HG03025 (cell line): ENCODE results near the gene TRMT44.
"Not testable (repeated sequence)": the region's sequence is repeated elsewhere in the genome, so short reads cannot be mapped to it uniquely, and the experiment has no call there.

Experiments
- ATAC-seq: cut with Tn5 transposase; IDR thresholded peaks from one replicate; pipeline ENCODE4 v1.9.1; 2021; ENCODE audit warnings: mild to moderate bottlenecking, moderate library complexity; ENCODE audit not compliant: unreplicated experiment, low FRiP score

Gene TRMT44

DNA sequence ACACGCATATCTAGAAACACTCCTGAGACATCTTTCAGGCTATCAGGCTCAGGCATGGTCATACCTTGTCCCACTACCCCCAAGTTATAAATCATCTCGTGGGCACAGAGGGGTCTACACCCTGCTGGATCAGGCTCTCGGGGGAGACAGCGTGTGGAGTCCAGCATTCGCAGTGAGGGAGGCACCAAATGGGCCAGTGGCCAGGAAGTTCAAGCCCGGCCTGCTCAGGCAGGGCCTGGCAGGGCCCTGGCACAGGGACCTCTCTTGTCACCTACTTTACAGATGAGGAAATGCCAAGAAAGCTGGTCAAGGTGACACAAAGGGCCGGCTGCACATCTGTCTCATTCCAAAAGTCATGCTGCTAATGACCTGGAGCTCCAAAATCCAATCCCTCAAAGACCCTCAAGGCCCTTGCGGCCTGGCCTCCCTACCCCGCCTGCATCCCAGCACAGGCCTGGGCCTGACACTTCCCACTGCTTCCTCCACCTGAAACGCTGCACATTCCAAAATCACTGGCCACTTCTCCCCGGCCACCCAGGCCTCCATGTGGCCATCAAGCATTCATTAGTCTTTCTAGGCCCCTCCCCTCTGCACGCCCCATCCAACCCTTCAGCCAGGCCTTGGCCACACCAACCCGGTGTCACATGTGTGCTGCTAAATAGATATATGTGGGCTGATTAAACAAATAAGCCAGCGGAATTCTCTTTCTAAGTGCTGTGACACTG lies 35.6 kb upstream of the TRMT44 start:
- ATAC-seq = no peak

DNA sequence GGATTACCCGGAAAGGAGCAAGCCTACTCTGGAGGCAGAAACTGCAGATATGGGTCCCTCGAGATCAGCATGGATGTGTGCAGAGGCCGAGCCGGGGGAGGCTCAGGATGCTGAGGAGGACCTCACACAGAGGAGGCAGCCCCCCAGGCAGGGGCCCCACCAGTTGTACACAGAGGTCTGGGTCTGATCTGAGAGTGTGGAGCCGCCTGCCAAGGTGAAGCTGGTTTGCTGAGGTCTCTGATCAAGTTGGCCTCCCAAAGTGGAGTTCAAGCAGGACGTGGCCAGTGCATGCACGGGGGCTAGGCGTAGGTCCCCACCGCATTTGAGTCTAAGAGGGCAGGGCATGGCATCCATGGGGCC lies 35.1 kb upstream of the TRMT44 start:
- ATAC-seq = no peak

DNA sequence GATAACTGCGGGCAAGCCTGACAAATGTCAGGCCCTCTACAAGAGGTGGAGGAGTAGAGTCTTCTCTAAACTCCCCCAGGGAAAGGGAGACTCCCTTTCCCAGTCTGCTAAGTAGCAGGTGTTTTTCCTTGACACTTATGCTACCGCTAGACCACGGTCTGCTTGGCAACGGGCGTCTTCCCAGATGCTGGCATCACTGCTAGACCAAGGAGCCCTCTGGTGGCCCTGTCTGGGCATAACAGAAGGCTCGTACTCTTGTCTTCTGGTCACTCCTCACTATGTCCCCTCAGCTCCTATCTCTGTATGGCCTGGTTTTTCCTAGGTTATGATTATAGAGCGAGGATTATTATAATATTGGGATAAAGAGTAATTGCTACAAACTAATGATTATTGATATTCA lies 33.7 kb upstream of the TRMT44 start:
- ATAC-seq = not testable (repeated sequence)

DNA sequence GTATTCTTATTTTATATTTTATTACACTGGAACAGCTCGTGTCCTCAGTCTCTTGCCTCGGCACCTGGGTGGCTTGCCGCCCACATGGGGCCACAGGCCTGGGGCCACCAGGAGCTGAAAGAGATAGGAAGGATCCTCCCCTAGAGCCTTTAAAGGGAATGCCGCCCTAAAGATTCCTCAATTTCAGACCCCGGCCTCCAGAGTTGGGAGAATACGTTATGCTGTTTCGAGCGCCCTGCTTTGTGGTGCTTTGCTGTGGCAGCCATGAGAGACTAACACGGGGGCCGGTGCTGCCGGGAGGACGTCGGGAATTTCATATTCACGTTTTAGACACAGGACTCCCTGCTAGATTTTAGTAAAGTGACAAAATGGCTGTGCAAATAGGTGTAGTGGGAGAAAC lies 33.3 kb upstream of the TRMT44 start:
- ATAC-seq = no peak

DNA sequence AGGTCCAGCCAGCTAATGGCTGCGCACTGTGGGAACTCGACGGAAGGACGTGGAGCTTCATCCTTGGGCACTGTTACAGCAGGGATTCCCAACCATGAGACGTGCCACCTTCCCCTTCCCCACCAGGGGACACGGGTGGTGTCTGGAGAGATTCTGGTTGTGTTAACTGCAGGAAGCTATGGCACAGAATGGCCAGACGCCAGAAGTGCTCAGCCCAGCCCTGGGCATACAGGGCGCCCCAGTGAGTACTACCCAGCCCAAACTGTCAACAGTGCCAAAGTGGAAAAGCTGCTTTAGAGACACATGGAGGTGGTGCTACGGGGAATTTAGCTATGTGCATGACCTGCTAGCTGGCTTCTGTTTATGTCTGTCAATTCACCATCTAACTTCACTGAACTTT lies 32.8 kb upstream of the TRMT44 start:
- no peak for ATAC-seq

DNA sequence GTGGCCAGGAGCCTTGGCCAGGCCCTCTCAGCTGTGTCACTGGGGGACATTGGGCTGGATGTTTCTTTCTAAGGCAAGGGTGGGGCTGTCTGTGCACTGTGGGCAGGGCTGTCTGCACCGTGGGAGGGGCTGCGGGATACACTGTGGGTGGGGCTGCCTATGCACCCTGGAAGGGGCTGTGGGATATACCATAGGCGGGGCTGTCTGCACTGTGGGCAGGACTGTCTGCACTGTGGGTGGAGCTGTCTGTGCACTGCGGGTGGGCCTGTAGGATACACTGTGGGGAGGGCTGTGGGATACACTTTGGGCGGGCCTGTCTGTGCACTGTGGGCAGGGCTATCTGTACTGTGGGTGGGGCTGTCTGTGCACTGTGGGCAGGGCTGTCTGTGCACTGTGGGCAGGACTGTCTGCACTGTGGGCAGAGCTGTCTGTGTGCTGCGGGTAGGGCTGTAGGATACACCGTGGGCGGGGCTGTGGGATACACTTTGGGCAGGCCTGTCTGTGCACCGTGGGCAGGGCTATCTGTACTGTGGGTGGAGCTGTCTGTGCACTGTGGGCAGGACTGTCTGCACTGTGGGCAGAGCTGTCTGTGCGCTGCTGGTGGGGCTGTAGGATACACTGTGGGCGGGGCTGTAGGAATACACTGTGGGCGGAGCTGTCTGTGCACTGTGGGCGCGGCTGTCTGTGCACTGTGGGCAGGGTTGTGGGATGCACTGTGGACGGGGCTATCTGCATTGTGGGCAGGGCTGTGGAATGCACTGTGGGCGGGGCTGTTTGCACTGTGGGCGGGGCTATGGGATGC lies 31.1 kb upstream of the TRMT44 start:
- no peak for ATAC-seq

DNA sequence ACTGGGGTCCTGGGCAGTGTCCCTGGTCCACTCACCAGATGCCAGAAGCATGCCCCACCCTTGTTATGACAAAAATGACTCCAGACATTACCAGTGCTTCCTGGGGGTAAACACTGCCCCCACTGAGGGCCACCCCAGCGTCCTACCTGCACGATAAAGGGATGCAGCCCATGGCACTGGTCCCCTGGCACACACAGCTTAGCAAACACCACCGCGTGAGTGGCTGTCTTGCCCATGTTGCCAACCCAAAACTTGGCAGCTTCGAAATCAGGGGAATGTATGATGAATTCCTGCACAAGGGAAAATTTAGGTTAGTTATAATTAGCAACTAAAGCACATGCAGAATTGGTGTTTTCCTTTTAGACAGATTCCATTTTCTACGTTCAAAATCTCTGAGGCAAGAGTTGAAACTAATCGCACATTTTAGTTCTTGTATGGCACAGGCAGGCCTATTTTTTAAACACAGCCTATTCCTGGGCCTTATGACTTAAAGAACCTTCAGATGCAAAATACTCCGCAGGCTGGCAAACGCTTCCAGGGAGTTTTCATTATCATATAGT lies 30.4 kb upstream of the TRMT44 start:
- ATAC-seq = no peak

DNA sequence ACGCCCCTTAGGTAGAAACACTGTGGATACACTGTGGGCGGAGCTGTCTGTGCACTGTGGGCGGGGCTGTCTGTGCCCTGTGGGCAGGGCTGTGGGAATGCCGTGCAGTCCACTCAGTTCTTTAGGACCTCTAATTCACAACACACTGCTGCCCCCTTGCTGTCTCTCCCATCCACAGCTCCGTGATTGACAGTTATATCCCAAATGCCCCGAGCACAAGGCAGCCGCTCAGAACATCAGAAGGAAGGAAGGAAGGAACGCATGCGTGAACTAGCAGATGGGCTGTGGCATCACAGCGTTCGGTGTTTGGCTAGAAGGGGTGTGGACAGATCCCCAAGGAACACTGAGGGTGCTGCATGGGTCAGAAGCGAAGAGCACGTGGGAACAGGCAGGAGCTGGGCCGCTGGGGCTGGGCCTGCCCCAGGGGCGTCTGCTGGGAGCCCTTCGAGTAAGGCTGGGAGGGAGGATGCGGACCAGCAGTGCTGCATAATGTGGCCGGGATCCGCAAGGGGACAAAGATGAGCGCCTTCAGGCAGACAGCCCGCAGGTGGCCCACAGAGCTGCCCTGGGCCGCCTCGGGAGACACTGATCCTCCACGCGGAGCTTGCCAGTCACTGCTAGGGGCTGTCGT lies 29.8 kb upstream of the TRMT44 start:
- no peak for ATAC-seq

DNA sequence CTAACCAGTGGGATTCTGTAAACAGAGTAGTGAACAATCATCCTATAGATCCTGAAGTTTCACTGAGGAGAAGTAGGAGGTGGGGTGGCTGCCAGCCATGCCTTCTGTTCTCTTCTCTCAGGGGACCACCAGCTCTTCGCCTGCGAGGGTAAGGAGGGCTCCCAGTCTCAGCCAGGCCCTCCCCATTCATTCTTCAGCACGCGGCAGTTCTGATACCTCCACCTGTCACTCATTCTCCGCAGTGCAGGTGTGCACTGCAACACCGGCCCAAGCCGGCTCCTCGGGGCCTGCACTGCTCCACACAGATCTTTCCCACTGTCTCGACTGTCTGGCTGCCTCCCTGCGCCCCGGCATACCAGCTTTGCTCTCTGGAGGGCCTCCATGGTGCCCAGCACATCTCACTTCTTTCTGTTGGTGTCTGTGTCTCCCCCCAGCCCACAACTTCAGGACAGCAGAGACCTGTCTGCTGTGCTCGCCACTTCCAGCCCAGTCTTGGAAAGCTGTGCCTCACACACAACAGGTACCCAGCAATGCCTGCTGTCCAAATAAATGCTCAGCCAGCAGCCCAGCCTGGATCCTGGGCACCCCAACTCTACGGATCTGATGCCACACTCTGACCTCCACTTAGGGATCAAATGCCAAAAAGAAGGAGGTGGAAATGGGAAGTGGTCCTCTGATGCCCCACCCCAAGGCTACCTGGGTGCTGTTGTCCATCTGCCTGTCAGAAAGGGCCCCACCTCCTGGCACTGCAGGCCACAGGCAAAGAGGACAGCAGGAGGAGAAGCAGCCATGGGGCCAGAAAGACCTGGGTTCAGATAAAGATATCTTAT lies 29.0 kb upstream of the TRMT44 start:
- ATAC-seq = no peak

DNA sequence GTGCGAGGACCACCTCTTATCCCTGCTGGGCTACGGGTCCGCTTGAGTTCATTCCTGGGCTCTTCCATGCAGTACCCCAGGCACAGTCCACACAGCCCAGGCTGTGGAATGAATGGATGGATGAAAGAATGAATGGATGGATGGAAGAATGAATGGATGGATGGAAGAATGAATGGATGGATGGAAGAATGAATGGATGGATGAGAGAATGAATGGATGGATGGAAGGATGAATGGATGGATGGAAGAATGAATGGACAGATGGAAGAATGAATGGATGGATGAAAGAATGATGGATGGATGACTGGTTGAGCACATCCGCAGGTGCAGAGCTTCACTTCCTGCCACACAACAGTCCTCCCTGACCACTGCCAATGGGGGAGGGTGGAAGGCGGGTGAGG lies 28.3 kb upstream of the TRMT44 start:
- ATAC-seq = no peak

DNA sequence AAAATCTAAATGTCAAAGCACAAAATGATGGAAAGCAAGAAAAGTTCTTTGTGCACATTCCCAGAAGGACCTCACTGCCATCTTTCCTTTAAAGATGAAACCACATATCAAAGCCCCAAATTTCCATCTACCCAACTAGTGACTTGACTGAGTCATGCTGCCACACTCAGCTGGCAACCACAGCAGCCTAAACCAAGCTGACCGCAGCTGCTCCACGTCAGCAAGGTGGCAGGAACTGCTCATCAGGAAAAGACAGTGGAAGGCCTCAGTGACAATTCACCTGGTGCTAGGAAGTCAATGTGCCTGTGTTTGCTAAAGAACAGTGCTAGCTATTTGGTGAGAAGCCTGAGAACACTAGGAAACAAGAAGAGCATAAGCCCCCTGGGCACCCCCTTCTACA lies 26.2 kb upstream of the TRMT44 start:
- no peak for ATAC-seq

DNA sequence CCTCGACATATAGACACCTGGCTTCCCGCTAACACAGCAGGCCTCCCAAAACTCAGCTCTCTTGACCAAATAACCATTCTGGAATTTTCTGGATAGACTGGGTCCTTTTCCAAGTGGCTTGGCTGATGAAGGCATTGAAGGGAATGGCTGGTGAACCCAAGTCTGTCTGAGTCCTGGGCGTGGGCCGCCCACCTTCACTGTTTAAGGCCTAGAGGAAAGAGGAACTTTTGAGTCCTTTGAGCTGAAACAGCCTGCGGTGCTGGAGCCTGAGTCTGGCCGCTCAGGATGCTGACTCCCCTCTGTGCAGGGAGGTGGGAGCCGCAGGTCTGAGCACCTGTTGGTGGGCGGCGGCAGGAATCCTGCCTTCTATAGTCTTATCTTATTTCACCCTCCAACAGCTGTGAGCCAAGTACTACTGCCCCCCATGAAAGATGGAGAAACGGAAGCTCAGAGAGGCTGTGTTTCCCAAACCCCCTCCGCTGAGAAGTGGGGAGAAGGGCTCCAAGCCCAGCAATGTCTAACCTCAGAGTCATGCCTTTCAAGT lies 23.4 kb upstream of the TRMT44 start:
- ATAC-seq = no peak

DNA sequence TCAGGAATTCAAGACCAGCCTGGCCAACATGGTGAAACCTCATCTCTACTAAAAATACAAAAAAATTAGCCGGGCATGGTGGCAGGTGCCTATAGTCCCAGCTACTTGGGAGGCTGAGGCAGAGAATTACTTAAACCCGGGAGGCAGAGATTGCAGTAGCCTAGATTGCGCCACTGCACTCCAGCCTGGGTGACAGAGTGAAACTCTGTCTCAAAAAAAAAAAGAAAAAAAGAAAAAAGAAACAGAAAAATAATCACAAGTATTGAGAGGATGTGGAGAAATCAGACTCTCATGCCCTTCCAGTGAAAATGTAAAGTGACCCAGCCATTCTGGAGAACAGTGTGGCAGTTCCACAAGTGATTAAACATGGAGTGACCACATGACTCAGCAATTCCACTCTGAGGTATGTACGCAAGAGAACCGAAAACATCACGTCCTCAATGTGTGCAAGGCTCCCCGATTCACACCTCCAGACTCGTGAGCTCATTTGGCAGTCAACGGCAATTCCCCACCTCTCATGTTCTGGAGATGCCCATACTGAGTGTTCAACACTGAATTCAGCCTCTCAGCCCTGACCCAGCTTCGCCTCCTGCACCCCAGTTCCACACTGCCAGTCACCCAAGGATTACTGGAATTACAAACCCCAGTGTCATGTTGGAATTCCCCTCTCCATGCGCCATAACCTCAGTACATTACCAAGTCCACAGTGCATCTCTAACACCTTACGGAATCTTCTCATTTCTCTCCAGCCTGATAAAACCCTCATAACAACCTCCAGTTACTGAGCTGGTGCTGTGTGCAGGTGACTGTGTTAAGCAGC lies 21.1 kb upstream of the TRMT44 start:
- ATAC-seq = peak; percentile 79

DNA sequence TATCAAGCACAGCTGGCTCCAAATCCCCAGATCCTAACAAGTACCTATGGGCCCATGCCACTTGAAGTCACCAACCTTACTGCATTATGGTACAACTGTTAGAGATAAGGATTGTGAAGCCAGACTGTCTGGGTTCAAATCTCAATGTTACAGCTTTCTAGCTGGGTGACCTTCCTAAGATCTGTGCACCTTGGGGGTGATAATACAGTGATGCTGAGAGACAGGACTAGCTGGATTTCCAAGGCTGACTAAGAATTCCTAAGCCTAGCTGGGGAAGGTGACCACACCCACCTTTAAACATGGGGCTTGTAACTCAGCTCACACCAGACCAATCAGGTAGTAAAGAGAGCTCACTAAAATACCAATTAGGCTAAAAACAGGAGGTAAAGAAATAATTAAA lies 20.4 kb upstream of the TRMT44 start:
- not testable (repeated sequence) for ATAC-seq

DNA sequence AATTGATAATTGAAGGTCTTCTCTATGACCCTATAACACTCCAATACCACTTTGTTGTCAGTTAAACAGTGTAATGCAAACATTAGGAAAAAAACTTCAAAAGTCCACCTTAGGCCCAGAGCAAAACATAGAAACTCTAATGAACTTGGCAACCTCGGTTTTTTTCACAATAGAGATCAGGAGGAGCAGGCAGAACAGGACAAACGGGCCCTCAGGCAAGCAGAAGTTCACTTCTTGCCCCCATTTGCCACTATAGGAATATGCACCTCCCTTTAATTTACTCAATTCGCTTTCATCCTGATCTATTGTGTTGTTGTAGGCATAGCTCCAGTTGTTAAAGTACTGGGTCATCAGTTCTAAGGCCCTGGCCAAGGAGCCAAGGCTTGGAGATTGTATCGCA lies 18.2 kb upstream of the TRMT44 start:
- ATAC-seq = no peak

DNA sequence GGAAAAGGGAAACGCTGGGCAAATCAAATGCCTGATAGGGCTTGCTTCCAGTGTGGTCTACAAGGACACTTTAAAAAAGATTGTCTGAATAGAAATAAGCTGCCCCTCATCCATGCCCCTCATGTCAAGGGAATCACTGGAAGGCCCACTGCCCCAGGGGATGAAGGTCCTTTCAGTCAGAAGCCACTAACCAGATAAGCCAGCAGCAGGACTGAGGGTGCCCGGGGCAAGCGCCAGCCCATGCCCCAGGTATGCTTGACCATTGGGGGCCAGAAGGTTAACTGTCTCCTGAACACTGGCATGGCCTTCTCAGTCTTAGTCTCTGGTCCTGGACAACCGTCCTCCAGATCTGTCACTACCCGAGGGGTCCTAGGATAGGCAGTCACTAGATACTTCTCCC lies 17.8 kb upstream of the TRMT44 start:
- no peak for ATAC-seq

DNA sequence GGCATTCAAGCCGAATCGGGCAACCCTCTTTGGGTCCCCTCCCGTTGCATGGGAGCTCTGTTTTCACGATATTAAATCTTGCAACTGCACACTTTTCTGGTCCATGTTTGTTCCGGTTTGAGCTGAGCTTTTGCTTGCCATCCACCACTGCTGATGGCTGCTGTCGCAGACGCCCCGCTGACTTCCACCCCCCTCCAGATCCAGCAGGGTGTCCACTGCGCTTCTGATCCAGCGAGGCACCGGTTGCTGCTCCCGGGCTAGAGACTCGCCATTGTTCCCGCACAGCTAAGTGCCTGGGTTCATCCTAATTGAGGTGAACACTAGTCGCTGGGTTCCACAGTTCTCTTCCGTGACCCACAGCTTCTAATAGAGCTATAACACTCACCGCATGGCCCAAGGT lies 13.3 kb upstream of the TRMT44 start:
- no peak for ATAC-seq

DNA sequence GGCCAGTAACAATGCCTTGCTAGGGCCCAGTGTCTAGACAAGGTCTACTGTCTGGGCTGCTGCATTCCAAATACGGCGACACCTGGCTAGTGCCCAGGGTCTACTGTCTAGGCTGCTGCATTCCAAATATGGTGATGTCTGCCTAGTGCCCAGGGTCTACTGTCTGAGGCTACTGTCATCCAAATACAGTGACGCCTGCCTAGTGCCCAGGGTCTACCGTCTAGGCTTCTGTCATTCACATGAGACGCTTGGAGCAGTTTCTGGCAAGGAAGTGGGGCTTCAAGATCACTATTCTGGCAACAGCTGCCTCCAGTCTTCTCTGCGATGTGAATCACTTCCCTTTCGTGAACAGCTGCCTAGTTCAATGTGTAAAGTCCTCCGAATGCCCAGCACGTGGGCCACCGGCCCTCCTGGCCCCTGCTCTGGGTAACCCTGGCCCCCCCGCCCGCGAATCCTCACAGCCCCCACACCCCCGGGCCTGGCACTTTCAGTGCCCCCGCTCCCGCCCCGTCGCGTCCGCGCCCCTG lies 12.8 kb upstream of the TRMT44 start:
- ATAC-seq = peak; percentile 64
